GM12878 (cell line): ENCODE data around the gene ANKRD13C.

ENCODE experiments used
- CUX1 ChIP-seq: IDR thresholded peaks from 2 replicates; pipeline ENCODE4 v1.6.1; 2012; ENCODE audit warnings: improper control_type of control experiment, low read depth, low read length; ENCODE audit not compliant: insufficient replicate concordance
- SP1 ChIP-seq: IDR thresholded peaks from one replicate; pipeline ENCODE4 v1.6.1; 2011; ENCODE audit warnings: low read depth, low read length
- ZBTB40 ChIP-seq: fragments of 450-650 bp; IDR thresholded peaks from 2 replicates; pipeline ENCODE4 v1.6.1; 2016; ENCODE audit warnings: mild to moderate bottlenecking, moderate library complexity, borderline replicate concordance
- ZNF274 ChIP-seq: IDR thresholded peaks from one replicate; pipeline ENCODE4 v1.8.0; 2011; ENCODE audit not compliant: insufficient read length, insufficient read depth

GRCh38 chr1:70334436-70334835 is 20.1 kb downstream of the ANKRD13C start:
- TF ChIP-seq CUX1 (no peak), ZNF274 (no peak), SP1 (no peak), ZBTB40 (no peak)
